Psoas muscle (tissue), 8 donors: Measurements from ENCODE around the gene UBL5. TPM values are rescaled to one million over a fixed set of nuclear protein-coding genes. Genes with fewer than 3 reads are reported as not detected.
"Not testable (repeated sequence)": the region's sequence is repeated elsewhere in the genome, so short reads cannot be mapped to it uniquely, and the experiment has no call there.

Experiments used
- ATAC-seq, 4 donors: fragments of 200-7000 bp; cut with Tn5 transposase; one replicate each; pipeline ENCODE4 v1.9.1; 2020; ENCODE audit warnings: moderate library complexity in 3 of 4, mild to moderate bottlenecking in 2 of 4
- DNase-seq, 2 donors: peaks; one replicate each; pipeline ENCODE4 v3.0.0-alpha.2; 2020
- H3K27ac ChIP-seq: fragments of 200-600 bp; one replicate; pipeline ENCODE4 v1.8.0; 2022
- H3K27me3 ChIP-seq, 3 donors: fragments of 200-600 bp in 1 of 3; one replicate each; pipeline versions ENCODE4 v1.6.1 to v1.8.0; 2013 to 2022; ENCODE audit warnings: low read length in 2 of 3, mild to moderate bottlenecking in 2 of 3, moderate library complexity in 1 of 3; ENCODE audit not compliant: insufficient read depth in 3 of 3
- H3K36me3 ChIP-seq, 2 donors: fragments of 200-600 bp in 1 of 2; one replicate each; pipeline versions ENCODE4 v1.6.1 to v1.8.0; 2013 to 2022; ENCODE audit warnings: low read depth in 1 of 2, mild to moderate bottlenecking in 1 of 2, moderate library complexity in 1 of 2; ENCODE audit not compliant: insufficient read depth in 1 of 2
- H3K4me1 ChIP-seq: fragments of 200-600 bp; one replicate; pipeline ENCODE4 v1.8.0; 2022
- H3K4me3 ChIP-seq: fragments of 200-600 bp; one replicate; pipeline ENCODE4 v1.8.0; 2022; ENCODE audit warnings: mild to moderate bottlenecking
- H3K9me3 ChIP-seq: fragments of 200-600 bp; one replicate; pipeline ENCODE4 v1.8.0; 2022
- WGBS, 3 donors: extraction: QIAGEN DNeasy Blood & Tissue Kit; methylation state at CpG; one replicate each; pipeline versions ENCODE4 v1.1.6 to v1.1.7; 2013; 5-methylcytosine and 5-hydroxymethylcytosine counted together
- intact Hi-C, 2 donors: fragments of 100-400 bp; cut with DNase I; formaldehyde crosslinking; loops; one replicate each; pipeline versions ENCODE4 v1.11.0 to v1.14.2; 2022
- long read RNA-seq, 2 donors: library from polyadenylated mRNA; unstranded; transcript quantifications; one replicate each; pipeline ENCODE4 v2.0.0, GENCODE V29; 2021
- polyA plus RNA-seq, 3 donors: library from polyadenylated mRNA; stranded (reverse); fragments of 200-250 nt; gene quantifications; one replicate each; pipeline ENCODE4 v1.2.3, GENCODE V29; 2013
- total RNA-seq, 4 donors: library from RNA; stranded (reverse); fragmentation: NEBNext Ultra II Directional in 2 of 4; extraction: Animal tissue kit (Norgen Biotek cat#: 25700) in 2 of 4; gene quantifications; one replicate each; pipeline versions ENCODE4 v1.2.1 to v1.2.4, GENCODE V29; 2021 to 2023
- TF ChIP-seq, protein P1 (sequence below): fragments of 200-600 bp; IDR thresholded peaks from one replicate; pipeline ENCODE4 v1.8.0; 2022; ENCODE audit warnings: antibody characterized with exemption
- donor health status: healthy with polysubstance abuse.
- donor health status: DM: no; HTN: no; CAD: no; lungs with moderate emphysema.
- donor health status: Bipolar disorder and iron deficiency.
- donor health status: healthy.
- donor health status: DM: yes; HTN: yes; CAD: no.
- donor health status: DM: no; HTN: no; CAD: no.
- donor health status: DM: no; HTN: no; CAD: no.
- donor health status: DM: yes; HTN: yes; CAD: no.

The UBL5 gene
- total RNA-seq (100 to 1,000 TPM; 262 to 368 (median 315) TPM), polyA plus RNA-seq (100 to 1,000 TPM; 581 to 659 (median 643) TPM)
- long read RNA-seq, donor 1, transcript UBL5-201 (5 exons, 513 nt), result minor isoform, 8 of 85 reads
- long read RNA-seq, donor 1, transcript UBL5-202 (5 exons, 432 nt), result major isoform, 53 of 85 reads
- long read RNA-seq, donor 1, partial matches to known transcripts, result 22 of 85 reads
- long read RNA-seq, donor 1, other reads (novel, unspliced or antisense), result 0 of 85 reads
- long read RNA-seq, donor 2, transcript UBL5-202 (5 exons, 432 nt), result major isoform, 44 of 71 reads
- long read RNA-seq, donor 2, transcript UBL5-201 (5 exons, 513 nt), result minor isoform, 9 of 71 reads
- long read RNA-seq, donor 2, partial matches to known transcripts, result 12 of 71 reads
- long read RNA-seq, donor 2, other reads (novel, unspliced or antisense), result 3 of 71 reads

GRCh38 chr19:9827289-9828238 is at the start of gene UBL5:
TSS of gene UBL5 (plus strand) at chr19:9827918. CDS start at chr19:9828338, 420 bp downstream.
- H3K9me3 ChIP-seq, result no peaks in the 10 kb centered on the region
- peak within 1 kb of the TSS; percentile 95 for H3K4me3 ChIP-seq
- 0 to 1% (median 0%) methylated on average over 62 of the region's 62 CpGs for WGBS, 3 donors
- H3K27ac ChIP-seq, result peak within 1 kb of the TSS; percentile 82
- TF ChIP-seq, protein P1, sequence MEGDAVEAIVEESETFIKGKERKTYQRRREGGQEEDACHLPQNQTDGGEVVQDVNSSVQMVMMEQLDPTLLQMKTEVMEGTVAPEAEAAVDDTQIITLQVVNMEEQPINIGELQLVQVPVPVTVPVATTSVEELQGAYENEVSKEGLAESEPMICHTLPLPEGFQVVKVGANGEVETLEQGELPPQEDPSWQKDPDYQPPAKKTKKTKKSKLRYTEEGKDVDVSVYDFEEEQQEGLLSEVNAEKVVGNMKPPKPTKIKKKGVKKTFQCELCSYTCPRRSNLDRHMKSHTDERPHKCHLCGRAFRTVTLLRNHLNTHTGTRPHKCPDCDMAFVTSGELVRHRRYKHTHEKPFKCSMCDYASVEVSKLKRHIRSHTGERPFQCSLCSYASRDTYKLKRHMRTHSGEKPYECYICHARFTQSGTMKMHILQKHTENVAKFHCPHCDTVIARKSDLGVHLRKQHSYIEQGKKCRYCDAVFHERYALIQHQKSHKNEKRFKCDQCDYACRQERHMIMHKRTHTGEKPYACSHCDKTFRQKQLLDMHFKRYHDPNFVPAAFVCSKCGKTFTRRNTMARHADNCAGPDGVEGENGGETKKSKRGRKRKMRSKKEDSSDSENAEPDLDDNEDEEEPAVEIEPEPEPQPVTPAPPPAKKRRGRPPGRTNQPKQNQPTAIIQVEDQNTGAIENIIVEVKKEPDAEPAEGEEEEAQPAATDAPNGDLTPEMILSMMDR, result no peak
- no peaks in the 10 kb centered on the region for H3K27me3 ChIP-seq
- ATAC-seq (peak; percentile 96 to 100 (median 98)), DNase-seq (peak; percentile 85 to 92)
- peaks cover 0 to 36% of the 10 kb centered on the region in 2 donors for H3K36me3 ChIP-seq
- intact Hi-C loops, result no loop called here
- H3K4me1 ChIP-seq, result peaks cover 21% of the 10 kb centered on the region

DNA sequence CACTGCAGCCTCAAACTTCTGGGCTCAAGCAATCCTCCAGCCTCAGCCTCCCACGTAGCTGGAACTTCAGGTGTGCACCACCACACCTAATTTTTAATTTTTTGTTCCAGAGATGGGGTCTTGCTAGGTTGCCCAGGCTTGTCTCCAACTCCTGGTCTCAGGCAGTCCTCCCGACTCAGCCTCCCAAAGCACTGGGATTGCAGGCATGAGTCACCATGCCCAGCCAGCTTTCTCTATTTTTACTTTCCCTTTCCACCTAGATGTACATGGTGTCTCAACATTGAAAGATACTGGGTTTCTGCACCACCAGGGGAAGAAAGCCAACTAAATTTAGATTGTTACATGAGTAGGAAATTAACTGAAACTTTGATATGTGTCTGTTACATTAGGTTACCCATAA is 45.4 kb upstream of the UBL5 start:
- TF ChIP-seq, protein P1, result no peak
- no peaks in the 10 kb centered on the region for H3K4me1 ChIP-seq
- intact Hi-C loops, result no loop called here
- no peak for DNase-seq
- H3K27me3 ChIP-seq, result peaks cover 0 to 23% (median 3%) of the 10 kb centered on the region in 3 donors
- H3K27ac ChIP-seq, result no peak overlapping the region
- 92 to 94% (median 92%) methylated on average over 2 of the region's 2 CpGs for WGBS, 3 donors
- no peaks in the 10 kb centered on the region for H3K36me3 ChIP-seq
- ATAC-seq, result no peak
- H3K4me3 ChIP-seq, result no peak overlapping the region
- peaks cover 8% of the 10 kb centered on the region for H3K9me3 ChIP-seq

DNA sequence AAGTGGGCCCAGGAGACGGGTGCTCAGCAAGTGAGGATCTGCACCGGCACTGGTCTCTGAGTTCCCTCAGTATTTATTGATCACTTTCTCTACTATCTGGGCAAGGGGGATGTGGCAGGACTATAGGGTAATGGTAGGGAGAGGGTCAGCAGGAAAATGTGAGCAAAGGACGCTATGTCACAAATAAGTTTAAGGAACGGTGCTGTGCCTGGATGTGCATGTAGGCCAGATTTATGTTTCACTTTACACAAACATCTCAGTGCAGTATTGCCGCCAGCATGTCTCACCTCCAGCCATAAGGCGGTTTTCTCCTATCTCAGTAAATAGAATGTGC is 43.6 kb upstream of the UBL5 start:
- peaks cover 0 to 31% (median 4%) of the 10 kb centered on the region in 3 donors for H3K27me3 ChIP-seq
- H3K9me3 ChIP-seq, ATAC-seq, H3K4me1 ChIP-seq, intact Hi-C loops, H3K27ac ChIP-seq, H3K36me3 ChIP-seq, H3K4me3 ChIP-seq, DNase-seq: not testable (repeated sequence)
- 89 to 91% (median 90%) methylated on average over 6 of the region's 6 CpGs for WGBS, 3 donors

- ATAC-seq (peak; percentile 77 to 90 (median 84)), DNase-seq (peak; percentile 94 to 95)
- peaks cover 0 to 33% (median 4%) of the 10 kb centered on the region in 3 donors for H3K27me3 ChIP-seq
- H3K36me3 ChIP-seq, result no peaks in the 10 kb centered on the region
- H3K9me3 ChIP-seq, result no peaks in the 10 kb centered on the region
- peak overlapping the region; percentile 80 for H3K27ac ChIP-seq
- 1 to 2% (median 2%) methylated on average over 68 to 74 of the region's 74 CpGs for WGBS, 3 donors
- intact Hi-C loops, result no loop called here
- no peaks in the 10 kb centered on the region for H3K4me1 ChIP-seq
- peak overlapping the region; percentile 69 for H3K4me3 ChIP-seq
- TF ChIP-seq, protein P1, result no peak
Observed at GRCh38 chr19:9785367-9786331, 42.1 kb upstream of the UBL5 start.
